WI38 (cell line): ENCODE measurements around the gene SFT2D1.
A peak's percentile ranks its signal among the peaks of the same experiment; 100 is the strongest.

ENCODE experiments used
- H3K4me3 ChIP-seq: 2 replicates; pipeline ENCODE4 v1.5.1; 2011; ENCODE audit warnings: low read depth, mild to moderate bottlenecking, control low read depth, low read length
- TF ChIP-seq, protein P1 (sequence below): IDR thresholded peaks from 2 replicates; pipeline ENCODE4 v1.5.1; 2012; ENCODE audit warnings: low read depth, mild to moderate bottlenecking, control low read depth, low read length

Gene SFT2D1

DNA sequence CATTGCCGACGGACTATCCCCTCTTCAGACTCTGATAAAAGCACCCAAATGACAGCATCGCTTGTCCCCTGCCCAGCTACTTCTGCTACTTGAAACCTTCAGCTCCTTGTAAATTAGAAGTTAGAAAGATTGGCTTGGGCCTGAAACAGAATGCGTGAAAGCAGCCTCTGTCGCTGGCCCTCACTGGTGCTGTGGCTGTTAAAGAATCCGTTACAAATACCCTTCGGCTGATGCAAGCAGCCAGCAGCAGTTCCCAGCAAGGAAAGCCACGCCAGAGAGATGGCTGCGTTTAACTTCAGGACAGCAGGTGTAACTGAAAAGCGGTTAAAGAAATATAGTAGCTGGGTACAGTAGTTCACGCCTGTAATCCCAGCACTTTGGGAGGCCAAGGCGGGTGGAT lies 31.7 kb downstream of the SFT2D1 start:
- no peak overlapping the region for H3K4me3 ChIP-seq
- TF ChIP-seq, protein P1, sequence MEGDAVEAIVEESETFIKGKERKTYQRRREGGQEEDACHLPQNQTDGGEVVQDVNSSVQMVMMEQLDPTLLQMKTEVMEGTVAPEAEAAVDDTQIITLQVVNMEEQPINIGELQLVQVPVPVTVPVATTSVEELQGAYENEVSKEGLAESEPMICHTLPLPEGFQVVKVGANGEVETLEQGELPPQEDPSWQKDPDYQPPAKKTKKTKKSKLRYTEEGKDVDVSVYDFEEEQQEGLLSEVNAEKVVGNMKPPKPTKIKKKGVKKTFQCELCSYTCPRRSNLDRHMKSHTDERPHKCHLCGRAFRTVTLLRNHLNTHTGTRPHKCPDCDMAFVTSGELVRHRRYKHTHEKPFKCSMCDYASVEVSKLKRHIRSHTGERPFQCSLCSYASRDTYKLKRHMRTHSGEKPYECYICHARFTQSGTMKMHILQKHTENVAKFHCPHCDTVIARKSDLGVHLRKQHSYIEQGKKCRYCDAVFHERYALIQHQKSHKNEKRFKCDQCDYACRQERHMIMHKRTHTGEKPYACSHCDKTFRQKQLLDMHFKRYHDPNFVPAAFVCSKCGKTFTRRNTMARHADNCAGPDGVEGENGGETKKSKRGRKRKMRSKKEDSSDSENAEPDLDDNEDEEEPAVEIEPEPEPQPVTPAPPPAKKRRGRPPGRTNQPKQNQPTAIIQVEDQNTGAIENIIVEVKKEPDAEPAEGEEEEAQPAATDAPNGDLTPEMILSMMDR = no peak

DNA sequence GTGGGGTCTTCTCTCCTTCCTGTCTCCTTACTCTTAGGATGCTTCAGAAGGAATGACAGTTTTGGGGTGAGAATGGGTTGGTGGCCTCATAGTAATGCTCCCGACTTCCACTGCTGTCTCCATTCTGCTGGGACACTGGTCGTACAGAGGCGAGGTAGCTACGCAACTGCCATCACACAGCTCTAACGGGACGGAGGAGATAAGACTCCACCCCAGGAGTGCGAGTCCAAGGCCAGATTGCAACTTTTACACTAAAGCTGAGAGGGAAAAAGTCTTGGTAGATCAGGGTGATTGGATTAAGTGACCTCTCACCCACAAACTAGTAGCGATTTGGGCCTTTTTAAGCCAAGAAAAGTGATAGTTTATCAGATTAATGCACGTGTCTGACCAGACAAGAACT lies 32.4 kb downstream of the SFT2D1 start:
- no peak overlapping the region for H3K4me3 ChIP-seq
- TF ChIP-seq, protein P1 = no peak

DNA sequence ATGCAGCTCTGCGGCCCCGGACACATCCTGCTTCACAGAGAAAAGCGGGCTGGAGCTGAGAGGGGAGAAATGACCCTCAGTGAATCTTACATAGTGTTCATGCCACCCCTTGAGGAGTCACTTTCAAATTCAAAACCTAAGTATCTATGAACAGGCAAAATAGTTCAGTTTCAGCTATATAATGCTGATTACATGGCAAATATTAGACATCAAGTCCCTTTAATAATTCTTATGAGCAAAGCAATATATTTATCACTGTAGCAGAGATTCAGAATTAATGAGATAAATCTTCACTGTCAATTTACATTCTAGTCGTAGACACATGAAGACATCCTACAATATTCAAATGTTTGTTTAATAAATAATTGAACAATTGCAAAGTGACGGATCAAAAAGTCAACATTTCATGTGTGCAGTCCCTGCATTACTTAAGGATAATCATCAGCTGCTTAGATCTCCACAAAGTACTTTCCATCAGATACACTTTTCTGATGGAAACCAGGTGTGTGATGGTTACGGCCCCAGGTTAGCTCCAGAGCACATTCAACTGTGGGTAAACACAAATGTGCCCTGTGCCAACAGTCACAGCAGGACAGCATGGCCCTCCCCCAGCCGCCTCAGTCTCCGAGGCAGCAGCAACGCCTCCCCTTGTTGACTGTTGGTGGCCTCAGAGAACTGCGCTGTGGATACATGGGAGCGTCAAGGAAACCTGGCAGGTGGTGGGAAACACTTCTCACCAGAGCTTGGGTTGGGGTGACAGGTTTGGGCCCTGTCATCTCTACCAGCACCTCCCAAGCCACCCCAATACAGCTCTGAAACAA lies 33.4 kb downstream of the SFT2D1 start:
- TF ChIP-seq, protein P1 = no peak
- no peak overlapping the region for H3K4me3 ChIP-seq

DNA sequence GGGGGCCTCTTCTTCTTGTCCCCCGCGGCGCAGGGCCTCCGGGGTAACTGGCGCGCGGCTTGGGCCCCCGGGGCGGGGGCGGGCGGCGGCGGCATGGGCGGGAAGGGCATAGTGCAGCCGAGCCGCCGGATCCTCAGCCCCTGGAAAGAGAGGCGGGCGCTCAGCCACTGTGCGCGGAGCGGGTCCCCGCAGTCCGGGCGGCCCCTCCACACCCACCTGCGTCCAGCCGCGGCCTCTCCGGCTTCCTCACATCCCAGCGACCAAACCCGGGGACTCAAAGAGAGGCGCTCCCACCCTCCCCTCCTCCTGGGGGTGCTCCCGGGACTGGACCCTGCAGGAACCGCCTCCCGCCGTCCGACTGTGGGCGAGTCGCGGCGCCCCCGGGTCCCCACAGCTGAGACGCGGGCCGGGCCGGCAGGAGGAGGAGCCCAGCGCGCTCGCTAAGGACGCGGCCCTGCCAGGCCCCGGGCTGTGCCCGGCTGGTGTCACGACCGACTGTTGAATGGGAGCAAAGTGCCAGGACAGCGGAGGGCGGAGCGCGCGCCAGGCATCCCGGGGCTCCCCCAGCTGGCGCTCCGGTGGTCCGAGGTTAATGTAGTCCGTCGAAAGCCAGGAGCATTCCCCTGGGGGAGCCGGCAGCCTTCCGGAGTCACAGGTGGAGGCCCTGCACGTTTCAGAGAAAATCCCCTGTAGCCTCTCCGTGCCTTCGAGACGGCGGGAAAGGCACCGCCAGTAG lies 34.1 kb downstream of the SFT2D1 start, which contains the start of gene PRR18:
TSS of gene PRR18 (minus strand) at position 360 of the 736 bp plus-strand sequence. CDS start at position 110, 250 bp downstream.
- 0 out of 2 replicates have a peak within 1 kb of the TSS, but pooled peaks have one; percentile 22 for H3K4me3 ChIP-seq
- TF ChIP-seq, protein P1 = no peak

DNA sequence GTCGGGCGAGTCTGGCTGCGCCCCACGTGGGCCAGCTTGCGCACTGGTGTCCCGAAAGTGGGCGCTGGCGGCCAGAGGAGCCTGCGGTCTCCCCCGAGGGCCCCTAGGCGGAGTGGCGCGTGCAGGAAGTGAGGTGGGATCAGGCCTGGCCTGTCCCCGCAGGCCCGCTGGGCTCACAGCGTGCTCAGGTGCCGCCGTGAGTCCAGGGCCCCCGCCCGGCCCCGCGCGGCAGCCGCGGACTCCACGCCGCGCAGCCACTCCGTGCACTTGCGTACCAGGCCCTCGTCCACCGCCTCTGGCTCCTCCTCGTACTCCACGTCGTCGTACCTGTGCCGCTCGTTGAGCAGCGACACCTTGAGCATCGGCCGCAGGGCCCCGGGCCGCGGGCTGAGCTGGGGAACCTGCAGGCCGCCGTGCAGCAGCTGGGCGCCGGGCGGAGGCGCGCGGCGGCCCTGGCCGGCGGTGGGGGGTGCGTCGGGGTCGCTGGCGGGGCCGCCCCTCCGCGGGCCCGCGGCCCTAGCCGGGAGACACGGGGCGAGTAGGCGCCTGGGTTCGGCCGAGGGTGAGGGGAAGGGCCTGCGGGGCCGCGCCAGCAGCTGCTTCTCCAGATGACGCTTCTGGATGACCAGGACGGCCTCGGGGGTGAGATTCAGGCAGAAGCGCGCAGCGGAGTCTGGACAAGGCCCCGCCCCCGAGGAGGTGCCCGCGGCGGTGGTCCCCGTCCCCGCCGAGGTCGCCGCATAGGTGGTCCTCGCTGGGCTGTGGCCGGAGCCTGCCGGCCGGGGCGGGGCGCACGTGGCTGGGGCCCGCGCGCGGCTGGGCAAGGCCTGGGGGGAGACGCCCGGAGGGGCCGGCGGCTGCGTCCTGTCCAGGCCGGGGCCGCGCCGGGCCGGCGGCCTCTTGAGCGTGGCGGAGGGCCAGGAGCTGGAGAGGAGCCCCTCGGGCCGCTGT lies 35.0 kb downstream of the SFT2D1 start:
- no peak overlapping the region for H3K4me3 ChIP-seq
- TF ChIP-seq, protein P1 = no peak

DNA sequence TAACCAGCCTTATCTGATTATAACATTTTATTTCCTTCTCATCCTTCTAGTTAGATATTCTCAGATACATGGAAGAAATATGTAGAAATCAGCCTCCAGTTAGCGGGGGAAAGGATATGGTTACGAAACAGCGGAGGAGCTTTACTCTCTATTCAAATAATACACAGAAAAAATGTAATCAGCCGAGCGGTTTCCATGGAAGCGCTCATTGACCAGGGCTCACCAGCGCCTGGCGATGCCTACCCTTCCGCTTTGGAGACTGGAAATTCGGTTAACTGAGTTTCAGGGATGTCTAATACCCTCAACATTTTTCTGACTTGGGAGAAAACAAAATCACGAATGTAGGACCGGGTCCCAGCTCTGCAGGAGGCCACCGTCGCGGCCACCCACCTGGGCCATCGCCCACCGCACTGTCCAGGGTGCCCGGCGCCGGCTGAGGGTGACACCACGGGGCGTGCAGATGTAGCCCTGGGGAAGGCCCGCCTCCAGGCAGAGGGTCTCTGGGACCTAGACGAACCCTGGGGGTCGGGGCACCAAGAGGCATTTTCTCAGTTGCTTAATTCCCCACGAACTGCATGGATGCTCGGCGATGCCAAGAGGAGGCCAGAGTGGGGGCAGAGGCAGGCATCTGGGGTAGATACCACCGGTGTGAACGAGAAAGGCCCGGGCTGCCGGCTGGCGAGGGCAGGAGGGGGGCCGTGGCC lies 35.8 kb downstream of the SFT2D1 start:
- TF ChIP-seq, protein P1 = no peak
- no peak overlapping the region for H3K4me3 ChIP-seq
